Tibial nerve (tissue), 4 donors: ENCODE results near the gene DSG1. TPM values are rescaled to one million over a fixed set of nuclear protein-coding genes. Genes with fewer than 3 reads are reported as not detected.

Experiments used
- DNase-seq, 2 donors: peaks; one replicate each; pipeline ENCODE4 v3.0.0-alpha.2; 2019; ENCODE audit warnings: low spot score in 2 of 2
- H3K27ac ChIP-seq, 4 donors: fragments of 200-600 bp; sonication (generic) in 3 of 4; one replicate each; pipeline ENCODE4 v1.5.1; 2017 to 2019; ENCODE audit warnings: mild to moderate bottlenecking in 1 of 4
- H3K27me3 ChIP-seq, 2 donors: fragments of 200-600 bp; sonication (generic) in 1 of 2; one replicate each; pipeline versions ENCODE4 v1.5.1 to v1.6.0; 2017 to 2019
- H3K36me3 ChIP-seq, 3 donors: fragments of 200-600 bp; sonication (generic); one replicate each; pipeline ENCODE4 v1.5.1; 2018 to 2019
- H3K4me1 ChIP-seq, 4 donors: fragments of 200-600 bp; sonication (generic) in 3 of 4; one replicate each; pipeline ENCODE4 v1.5.1; 2017 to 2019
- H3K4me3 ChIP-seq, 4 donors: fragments of 200-600 bp; sonication (generic) in 3 of 4; one replicate each; pipeline ENCODE4 v1.5.1; 2017 to 2019; ENCODE audit warnings: mild to moderate bottlenecking in 1 of 4, moderate library complexity in 1 of 4
- H3K9me3 ChIP-seq, 4 donors: fragments of 200-600 bp; sonication (generic) in 3 of 4; one replicate each; pipeline ENCODE4 v1.5.1; 2017 to 2019
- EP300 ChIP-seq, 2 donors: sonication (generic); formaldehyde crosslinking; IDR thresholded peaks; one replicate each; pipeline ENCODE4 v1.6.1; 2017; ENCODE audit warnings: antibody characterized with exemption in 2 of 2, mild to moderate bottlenecking in 1 of 2
- POLR2A ChIP-seq, 2 donors: fragments of 450-650 bp; IDR thresholded peaks; one replicate each; pipeline ENCODE4 v1.6.1; 2017; ENCODE audit warnings: antibody characterized with exemption in 2 of 2, mild to moderate bottlenecking in 2 of 2, moderate library complexity in 2 of 2
- WGBS, 2 donors: methylation state at CpG; one replicate each; pipeline ENCODE4 v1.1.5; 2018; 5-methylcytosine and 5-hydroxymethylcytosine counted together
- total RNA-seq, 4 donors: library from RNA; depleted of rRNA; stranded (reverse); fragments of >200 nt; gene quantifications; one replicate each; pipeline ENCODE4 v1.1.0, GENCODE V29; 2016
- TF ChIP-seq, protein P1 (sequence below), 5 experiments: fragments of 200-600 bp in 3 of 5; fragments of 450-650 bp in 2 of 5; sonication (generic) in 3 of 5; IDR thresholded peaks; one replicate each; pipeline ENCODE4 v1.5.1; 2016 to 2019; ENCODE audit warnings: antibody characterized with exemption in 5 of 5, mild to moderate bottlenecking in 3 of 5, moderate library complexity in 2 of 5

Gene DSG1
- total RNA-seq, result not detected

DNA sequence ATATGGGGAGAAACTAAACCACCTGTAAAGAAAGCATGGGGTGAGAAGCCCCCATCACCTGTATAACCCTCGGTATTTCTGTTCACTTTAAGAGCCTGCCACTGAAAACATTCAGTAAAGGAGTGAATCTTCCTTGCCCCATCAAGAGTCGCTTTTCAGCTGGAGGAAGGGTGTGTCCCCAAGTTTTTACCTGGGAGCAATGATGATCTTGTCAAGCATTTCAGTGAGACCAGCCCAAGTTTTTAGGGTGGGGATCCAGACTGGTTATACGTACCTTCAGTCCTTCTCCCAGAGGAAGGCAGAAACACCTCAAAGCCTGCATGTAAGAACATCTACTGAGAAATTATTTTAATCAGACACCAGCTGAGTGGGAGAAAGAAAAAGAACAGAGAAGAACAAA is at the start of gene DSG1:
Gene DSG1, plus strand, starts transcription at position 301 of the 400 bp plus-strand sequence. CDS start 141 bp downstream, outside the sequence.
- Histone ChIP-seq H3K4me3 (no peak within 1 kb of the TSS), H3K4me1 (no peaks in the 10 kb centered on the region), H3K9me3 (no peaks in the 10 kb centered on the region), H3K36me3 (no peaks in the 10 kb centered on the region), H3K27me3 (no peaks in the 10 kb centered on the region), H3K27ac (no peak within 1 kb of the TSS)
- WGBS, 2 donors, result 96% methylated on average over 3 of the region's 3 CpGs
- DNase-seq, result no peak
- TF ChIP-seq POLR2A (IDR thresholded peaks at IDR 0.05), result no peak
- no peak for TF ChIP-seq EP300 (IDR thresholded peaks at IDR 0.05)
- TF ChIP-seq, protein P1, sequence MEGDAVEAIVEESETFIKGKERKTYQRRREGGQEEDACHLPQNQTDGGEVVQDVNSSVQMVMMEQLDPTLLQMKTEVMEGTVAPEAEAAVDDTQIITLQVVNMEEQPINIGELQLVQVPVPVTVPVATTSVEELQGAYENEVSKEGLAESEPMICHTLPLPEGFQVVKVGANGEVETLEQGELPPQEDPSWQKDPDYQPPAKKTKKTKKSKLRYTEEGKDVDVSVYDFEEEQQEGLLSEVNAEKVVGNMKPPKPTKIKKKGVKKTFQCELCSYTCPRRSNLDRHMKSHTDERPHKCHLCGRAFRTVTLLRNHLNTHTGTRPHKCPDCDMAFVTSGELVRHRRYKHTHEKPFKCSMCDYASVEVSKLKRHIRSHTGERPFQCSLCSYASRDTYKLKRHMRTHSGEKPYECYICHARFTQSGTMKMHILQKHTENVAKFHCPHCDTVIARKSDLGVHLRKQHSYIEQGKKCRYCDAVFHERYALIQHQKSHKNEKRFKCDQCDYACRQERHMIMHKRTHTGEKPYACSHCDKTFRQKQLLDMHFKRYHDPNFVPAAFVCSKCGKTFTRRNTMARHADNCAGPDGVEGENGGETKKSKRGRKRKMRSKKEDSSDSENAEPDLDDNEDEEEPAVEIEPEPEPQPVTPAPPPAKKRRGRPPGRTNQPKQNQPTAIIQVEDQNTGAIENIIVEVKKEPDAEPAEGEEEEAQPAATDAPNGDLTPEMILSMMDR (IDR thresholded peaks at IDR 0.05), result no peak

GRCh38 chr18:31268985-31269406 is 49.0 kb upstream of the DSG1 start:
- no peak for TF ChIP-seq POLR2A (IDR thresholded peaks at IDR 0.05)
- TF ChIP-seq EP300 (IDR thresholded peaks at IDR 0.05), result no peak
- TF ChIP-seq, protein P1 (IDR thresholded peaks at IDR 0.05), result no peak
- no peaks in the 10 kb centered on the region for H3K36me3 ChIP-seq
- H3K4me1 ChIP-seq, result no peaks in the 10 kb centered on the region
- H3K9me3 ChIP-seq, result no peaks in the 10 kb centered on the region
- whole genome bisulfite sequencing, 2 donors, result 37 to 52% methylated on average over 1 of the region's 1 CpG
- no peak for DNase-seq
- H3K4me3 ChIP-seq, result no peak overlapping the region
- H3K27me3 ChIP-seq, result no peaks in the 10 kb centered on the region
- no peak overlapping the region for H3K27ac ChIP-seq

DNA sequence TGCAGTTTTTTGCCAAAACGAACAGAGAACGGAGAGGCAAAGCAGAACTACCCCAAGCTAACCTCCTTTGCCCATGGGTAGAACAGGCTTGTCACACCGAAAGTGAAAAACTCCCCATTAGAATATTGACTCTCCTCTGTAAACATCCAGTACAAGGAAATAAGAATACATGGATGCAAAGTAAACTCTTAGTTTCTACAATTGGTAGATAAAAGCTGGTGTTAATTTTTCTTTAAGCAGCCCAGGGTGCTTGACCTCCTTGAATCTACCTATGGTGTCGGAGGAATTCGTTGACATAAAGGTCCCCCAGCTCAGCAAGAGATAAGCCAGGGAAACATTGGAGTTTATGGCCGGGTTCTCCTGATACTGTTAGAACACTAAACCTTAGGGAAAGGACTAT is 48.4 kb upstream of the DSG1 start:
- Histone ChIP-seq H3K36me3 (no peaks in the 10 kb centered on the region), H3K9me3 (no peaks in the 10 kb centered on the region), H3K27ac (no peak overlapping the region), H3K27me3 (no peaks in the 10 kb centered on the region), H3K4me3 (no peak overlapping the region), H3K4me1 (peaks cover 0 to 6% (median 0%) of the 10 kb centered on the region in 4 donors)
- no peak for DNase-seq
- 77 to 79% methylated on average over 6 of the region's 6 CpGs for WGBS, 2 donors
- TF ChIP-seq EP300 (IDR thresholded peaks at IDR 0.05), result no peak
- TF ChIP-seq POLR2A (IDR thresholded peaks at IDR 0.05), result no peak
- TF ChIP-seq, protein P1 (IDR thresholded peaks at IDR 0.05), result no peak

GRCh38 chr18:31270578-31270977 is 47.4 kb upstream of the DSG1 start:
- Histone ChIP-seq H3K4me1 (peaks cover 0 to 16% (median 0%) of the 10 kb centered on the region in 4 donors), H3K27ac (no peak overlapping the region), H3K9me3 (no peaks in the 10 kb centered on the region), H3K27me3 (no peaks in the 10 kb centered on the region), H3K4me3 (no peak overlapping the region), H3K36me3 (no peaks in the 10 kb centered on the region)
- DNase-seq, result no peak
- 90 to 94% methylated on average over 4 of the region's 4 CpGs for WGBS, 2 donors
- TF ChIP-seq POLR2A (IDR thresholded peaks at IDR 0.05) (no peak), EP300 (IDR thresholded peaks at IDR 0.05) (no peak)
- TF ChIP-seq, protein P1 (IDR thresholded peaks at IDR 0.05), result no peak

DNA sequence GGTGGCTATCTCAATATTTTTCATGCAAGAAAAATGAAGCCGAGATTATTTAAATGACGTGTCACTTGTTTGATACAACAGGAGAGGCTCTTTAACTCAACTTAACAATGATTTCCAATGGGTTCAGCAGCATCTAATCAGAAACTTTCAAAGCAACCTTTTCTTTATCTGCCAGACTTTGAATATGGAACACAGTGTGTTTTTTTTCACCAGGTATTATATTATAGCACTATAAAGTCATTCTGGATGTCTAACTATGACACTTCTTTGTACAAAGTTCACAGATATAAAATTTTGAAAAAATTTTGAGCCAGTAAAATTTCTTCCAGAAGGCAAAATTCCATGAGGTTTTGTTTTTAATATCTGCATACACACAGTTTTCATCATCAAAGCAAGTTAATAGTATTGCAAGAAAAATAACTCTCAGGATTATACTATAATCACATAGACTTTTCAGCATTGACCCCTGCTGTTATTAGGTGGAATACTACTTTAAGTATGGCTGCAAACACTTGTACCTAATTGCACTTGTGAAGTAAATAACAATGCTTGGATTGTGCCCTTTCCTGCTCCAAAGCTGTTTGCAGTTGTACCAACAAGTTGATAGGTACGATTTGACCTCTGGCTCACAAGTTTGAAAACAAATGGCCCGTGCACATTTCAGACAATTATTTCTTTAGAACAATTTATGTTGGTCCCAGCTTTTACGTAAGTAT is 44.0 kb upstream of the DSG1 start:
- no peak overlapping the region for H3K4me3 ChIP-seq
- no peaks in the 10 kb centered on the region for H3K9me3 ChIP-seq
- no peaks in the 10 kb centered on the region for H3K36me3 ChIP-seq
- H3K4me1 ChIP-seq, result peaks cover 0 to 23% (median 0%) of the 10 kb centered on the region in 4 donors
- no peaks in the 10 kb centered on the region for H3K27me3 ChIP-seq
- DNase-seq, result no peak
- TF ChIP-seq EP300 (IDR thresholded peaks at IDR 0.05) (no peak), POLR2A (IDR thresholded peaks at IDR 0.05) (no peak)
- TF ChIP-seq, protein P1 (IDR thresholded peaks at IDR 0.05), result no peak
- H3K27ac ChIP-seq, result peak overlapping the region in 1 of 4 donors; percentile 58
- WGBS, 2 donors, result 53 to 58% methylated on average over 5 of the region's 5 CpGs
